Measurements from ENCODE around the gene PFKFB1.

GRCh38 chrX:54934058-54934457, 59.9 kb downstream of the PFKFB1 start:
- TF ChIP-seq EZH2 (IDR thresholded peaks at IDR 0.05): no peak
- TF ChIP-seq POLR2AphosphoS5 (IDR thresholded peaks at IDR 0.05; ENCODE audit: borderline replicate concordance, low read depth, low read length): no peak

Measured in SK-N-MC (cell line).